Cardiac septum (tissue), 1 donor: ENCODE data around the gene SERINC1. TPM values are rescaled to one million over a fixed set of nuclear protein-coding genes. Genes with fewer than 3 reads are reported as not detected.
A peak's percentile ranks its signal among the peaks of the same experiment; 100 is the strongest.
"Not testable (repeated sequence)": the region's sequence is repeated elsewhere in the genome, so short reads cannot be mapped to it uniquely, and the experiment has no call there.

Experiments
- DNase-seq: peaks from one replicate; pipeline ENCODE4 v3.0.0-alpha.2; 2020; ENCODE audit warnings: low spot score
- intact Hi-C: fragments of 100-400 bp; cut with DNase I; formaldehyde crosslinking; loops from one replicate; pipeline ENCODE4 v1.14.0; 2022
- long read RNA-seq: library from polyadenylated mRNA; unstranded; transcript quantifications from one replicate; pipeline ENCODE4 v2.0.0, GENCODE V29; 2021
- total RNA-seq: library from RNA; stranded (reverse); fragmentation: NEBNext Ultra II Directional; extraction: Animal tissue kit (Norgen Biotek cat#: 25700); gene quantifications from one replicate; pipeline ENCODE4 v1.2.1, GENCODE V29; 2021
- donor health status: DM: no; HTN: no; CAD: no.

SERINC1 gene
- total RNA-seq = 192 TPM
- long read RNA-seq, transcript SERINC1-201 (10 exons, 3,137 nt) = major isoform, 254 of 308 reads
- long read RNA-seq, partial matches to known transcripts = 35 of 308 reads
- long read RNA-seq, other reads (novel, unspliced or antisense) = 19 of 308 reads

DNA sequence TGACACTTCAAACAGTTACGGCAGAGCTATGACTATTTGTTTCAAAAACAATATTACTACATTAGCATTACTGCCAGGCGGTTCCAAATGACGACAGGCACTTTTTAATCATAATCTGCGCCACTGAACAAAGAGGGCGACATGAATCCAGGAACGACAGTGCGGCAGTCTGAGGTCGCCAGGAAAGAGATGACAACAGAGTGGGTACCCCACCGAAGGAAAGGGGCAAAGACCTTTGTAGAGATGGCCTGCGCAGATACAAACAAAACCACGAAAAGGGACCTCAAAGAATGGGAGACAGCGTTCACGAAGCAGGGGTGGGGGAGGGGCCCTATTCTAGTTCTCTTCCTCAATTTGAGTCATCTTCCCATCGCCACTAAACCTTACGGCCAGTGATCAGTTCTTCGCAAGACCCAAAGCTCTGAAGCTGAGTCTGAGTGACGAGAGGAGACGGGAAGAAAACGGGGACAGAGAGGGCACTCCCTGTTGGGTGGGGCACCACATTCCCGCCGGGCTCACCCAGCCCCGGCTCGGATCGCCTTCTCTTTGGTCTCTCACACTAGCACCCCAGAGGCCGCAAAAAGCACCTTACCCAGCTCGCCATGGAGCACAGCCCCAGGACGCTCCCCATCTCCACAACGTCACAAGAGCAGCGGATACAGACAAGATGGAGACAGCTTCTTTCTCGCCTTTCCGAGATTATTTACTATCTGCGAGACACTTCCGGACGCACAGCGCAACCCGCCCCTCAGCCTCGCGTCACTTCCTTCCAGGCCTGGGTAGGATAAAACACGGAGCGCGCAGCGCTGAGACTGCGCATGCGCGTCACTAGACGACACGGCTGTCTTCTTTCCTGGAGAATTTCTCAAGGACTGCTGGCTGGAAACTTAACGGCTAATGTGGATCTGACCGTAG is at the start of gene SERINC1:
Gene SERINC1 (minus strand): TSS at position 701 of the 915 bp plus-strand sequence. CDS start 70 bp downstream, at position 631.
- intact Hi-C loops = loop anchor here (1.0 kb wide), 1 partner anchor 72 kb away; the partner anchor contains the start of gene HSF2
- DNase-seq = peak; percentile 97

DNA sequence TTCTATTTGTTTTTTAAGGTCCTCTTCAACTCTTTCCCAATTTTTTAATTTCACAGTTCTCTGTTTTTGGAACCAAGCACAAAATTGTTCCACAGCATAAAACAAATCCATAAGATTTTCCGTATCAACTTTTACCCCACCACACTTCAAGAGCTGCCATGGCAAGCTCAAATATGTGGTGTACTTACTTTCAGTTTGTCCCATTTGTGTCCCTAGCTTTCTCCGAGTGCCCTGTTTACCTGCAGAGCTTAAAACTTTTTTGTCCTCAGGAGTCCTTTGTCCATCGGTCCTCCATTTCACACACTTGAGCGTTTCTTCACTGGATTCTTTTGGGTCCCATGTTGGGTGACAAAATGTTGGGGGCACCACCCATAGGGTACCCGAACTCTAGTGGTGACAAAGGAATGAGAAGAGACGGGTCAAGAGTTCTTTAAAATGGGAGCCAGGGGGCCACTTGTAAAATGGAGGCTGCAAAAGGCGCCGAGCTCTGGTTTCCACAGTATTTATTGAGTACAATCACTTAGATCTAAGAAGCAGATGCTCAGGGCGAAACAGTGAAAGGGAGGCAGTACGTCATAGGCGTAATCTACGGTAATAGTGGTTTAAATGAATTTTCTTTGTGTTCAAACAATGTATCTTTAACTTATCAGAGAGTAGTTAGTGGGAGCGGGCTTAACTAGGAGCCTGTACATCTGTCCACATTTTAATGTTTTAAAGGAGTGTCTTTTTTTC is 39.8 kb upstream of the SERINC1 start:
- intact Hi-C loops = no loop called here
- no peak for DNase-seq

GRCh38 chr6:122505170-122505569 is 33.6 kb upstream of the SERINC1 start:
- intact Hi-C loops, DNase-seq: not testable (repeated sequence)

DNA sequence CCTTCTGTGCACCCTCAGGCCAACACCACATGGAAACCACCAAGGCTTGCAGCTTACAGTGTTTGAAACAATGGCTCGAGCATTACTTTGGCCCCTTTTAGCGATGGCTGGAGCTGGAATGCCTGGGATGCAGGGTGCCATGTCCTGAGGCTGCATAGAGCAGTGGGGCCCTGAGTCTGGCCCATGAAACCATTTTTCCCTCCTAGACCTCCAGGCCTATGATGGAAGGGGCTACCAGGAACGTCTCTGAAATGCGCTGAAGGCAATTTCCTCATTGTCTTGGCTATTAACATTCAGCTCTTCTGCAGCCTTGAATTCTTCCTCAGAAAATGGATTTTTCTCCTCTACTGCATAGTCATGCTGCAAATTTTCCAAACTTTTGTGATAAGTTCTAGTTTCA is 29.9 kb upstream of the SERINC1 start:
- no peak for DNase-seq
- intact Hi-C loops = no loop called here

DNA sequence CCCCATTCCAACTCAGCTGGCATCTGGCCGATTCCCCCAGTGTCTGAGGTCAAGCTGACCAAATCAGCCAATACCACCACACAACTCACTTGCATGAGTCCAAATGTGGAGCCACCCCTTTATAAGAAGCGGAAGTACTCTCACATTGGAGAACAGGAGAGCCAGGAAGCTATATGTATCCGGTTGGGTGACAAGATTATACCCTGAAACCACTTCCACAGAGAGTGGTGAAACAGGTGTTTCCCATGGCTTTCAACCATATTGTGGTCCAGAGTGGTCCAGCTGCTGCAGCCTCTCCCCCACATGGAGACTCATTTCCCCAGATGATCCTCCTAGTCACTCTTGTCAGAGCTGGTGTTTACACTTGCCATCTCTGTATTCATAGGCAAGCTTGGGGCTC is 24.0 kb upstream of the SERINC1 start:
- no peak for DNase-seq

GRCh38 chr6:122494665-122495272 is 23.2 kb upstream of the SERINC1 start:
- intact Hi-C loops = loop anchor here (5.0 kb wide), 1 partner anchor 38 kb away; no protein-coding TSS in a partner anchor
- DNase-seq = peak; percentile 63

More for the DNA sequence above, 24.0 kb upstream of the SERINC1 start:
- intact Hi-C loops = no loop called here

DNA sequence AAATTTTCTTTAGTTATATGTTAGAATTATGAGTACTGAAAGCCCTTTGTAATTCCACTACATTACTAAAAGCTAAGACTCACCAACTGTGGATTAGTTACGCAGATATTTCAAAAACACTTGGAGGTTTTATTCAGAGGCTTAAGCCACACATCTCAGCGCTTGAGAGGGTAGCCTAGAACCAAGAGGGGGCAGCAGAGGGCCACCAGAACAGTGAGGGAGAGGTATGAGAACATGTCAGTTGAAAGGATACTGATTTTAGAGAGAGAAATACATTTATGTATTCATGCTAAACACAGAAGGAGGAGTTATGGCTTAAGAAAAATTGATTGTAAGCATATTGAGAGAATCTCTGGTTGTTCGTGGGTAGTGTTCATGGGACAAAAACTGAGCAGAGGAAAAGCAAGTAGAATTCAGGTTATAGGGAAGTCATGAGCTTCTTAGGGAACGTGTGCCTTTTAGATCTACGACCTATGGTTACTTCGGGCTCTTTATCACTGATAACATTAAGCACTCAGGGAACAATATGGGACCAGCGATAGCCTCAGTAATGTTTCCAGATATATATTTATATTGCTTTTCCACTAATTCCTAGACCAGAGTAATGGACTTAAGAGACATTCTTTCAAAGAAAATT is 20.4 kb upstream of the SERINC1 start:
- no peak for DNase-seq
- intact Hi-C loops = loop anchor here (5.0 kb wide), 1 partner anchor 40 kb away; no protein-coding TSS in a partner anchor

GRCh38 chr6:122490607-122491006 is 19.0 kb upstream of the SERINC1 start:
- intact Hi-C loops = loop anchor here (5.0 kb wide), 1 partner anchor 42 kb away; no protein-coding TSS in a partner anchor
- DNase-seq = no peak

- intact Hi-C loops = no loop called here
- DNase-seq = no peak
These were observed 13.2 kb upstream of the SERINC1 start for GRCh38 chr6:122484760-122485159.

DNA sequence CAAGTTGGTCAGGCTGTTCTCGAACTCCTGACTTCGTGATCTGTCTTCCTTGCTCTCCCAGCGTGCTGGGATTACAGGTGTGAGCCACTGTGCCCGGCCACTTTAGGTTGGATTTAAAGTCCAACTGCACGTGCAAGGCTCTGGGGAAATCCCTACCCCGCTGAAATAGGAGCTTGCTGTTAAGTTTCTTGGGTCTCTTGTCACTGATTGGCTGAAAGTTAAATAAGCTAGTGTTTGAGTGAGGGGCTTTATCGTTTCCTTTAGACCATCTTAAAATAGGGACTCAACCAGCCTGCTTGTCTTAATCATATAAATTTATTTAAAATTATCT is 11.1 kb upstream of the SERINC1 start:
- intact Hi-C loops = no loop called here
- DNase-seq = no peak

DNA sequence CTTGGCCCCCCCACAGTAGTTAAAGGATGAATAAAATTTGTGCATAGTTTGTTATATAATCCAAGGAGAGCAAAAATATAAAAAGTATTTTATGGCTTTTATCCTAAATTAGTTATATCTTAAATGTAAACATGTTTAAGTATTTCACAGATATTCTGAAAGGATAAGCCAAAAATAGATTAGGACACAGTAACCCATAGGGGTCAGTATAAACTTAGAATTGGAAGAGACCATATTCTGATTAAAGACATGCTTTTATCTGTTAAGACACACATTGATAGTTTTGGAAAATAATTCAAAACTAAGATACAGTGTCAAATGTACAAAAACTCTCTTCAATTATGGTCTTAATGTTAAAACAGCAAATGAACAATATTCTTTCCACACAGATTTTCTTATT is 4.5 kb upstream of the SERINC1 start:
- intact Hi-C loops = no loop called here
- DNase-seq = no peak

DNA sequence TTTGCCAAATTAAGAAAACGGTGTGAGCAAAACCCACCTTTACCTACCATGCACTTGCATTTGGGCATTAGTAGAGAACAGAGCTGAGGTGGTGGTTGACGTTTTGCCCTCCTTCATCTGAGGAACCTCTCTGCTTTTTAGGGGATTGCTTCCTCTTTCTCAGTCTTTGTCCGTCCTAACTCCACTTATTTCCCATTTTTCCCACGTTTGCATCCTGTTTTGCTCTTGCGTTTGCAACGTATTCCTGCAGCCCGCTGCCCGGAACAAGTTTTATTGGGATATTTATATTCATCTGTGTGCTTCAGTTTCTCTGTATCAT is 374 bp upstream of the SERINC1 start:
- intact Hi-C loops = no loop called here
- no peak for DNase-seq

DNA sequence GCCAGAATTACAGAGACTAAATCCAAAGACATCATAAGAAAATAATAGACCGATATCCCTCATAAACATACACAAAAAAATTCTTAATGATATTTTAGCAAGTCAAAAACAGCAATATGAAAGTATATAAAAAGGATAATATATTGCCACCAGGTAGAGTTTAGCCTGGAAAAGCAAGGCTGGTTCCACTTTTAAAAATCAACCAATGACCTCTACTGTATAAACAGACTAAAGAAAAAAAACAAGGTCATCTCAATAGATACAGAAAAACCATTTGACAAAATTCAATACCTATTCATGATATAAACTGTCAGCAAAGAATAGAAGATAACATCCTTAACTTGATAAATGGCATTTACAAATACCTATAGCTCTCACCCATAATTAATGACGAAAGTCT is 9.7 kb downstream of the SERINC1 start:
- DNase-seq = no peak
- intact Hi-C loops = no loop called here

DNA sequence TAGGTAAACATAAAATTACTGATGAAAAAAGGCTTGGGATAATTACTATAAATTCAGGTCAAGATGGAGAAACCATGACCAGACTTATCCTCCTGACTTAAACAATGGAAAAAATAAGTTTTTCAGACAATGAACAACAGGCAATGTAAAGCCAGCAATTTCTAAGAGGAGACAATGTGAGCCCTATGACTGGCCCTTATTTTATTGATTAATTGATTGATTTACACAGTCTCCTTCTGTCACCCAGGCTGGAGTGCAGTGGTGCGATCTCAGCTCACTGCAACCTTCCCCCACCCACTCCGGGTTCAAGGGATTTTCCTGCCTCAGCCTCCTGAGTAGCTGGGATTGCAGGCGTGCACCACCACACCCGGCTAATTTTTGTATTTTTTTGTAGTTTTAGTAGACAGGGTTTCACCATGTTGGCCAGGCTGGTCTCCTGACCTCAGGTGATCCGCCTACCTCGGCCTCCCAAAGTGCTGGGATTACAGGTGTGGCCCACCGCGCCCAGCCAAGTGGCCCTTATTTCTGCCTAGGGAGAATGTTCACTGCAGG is 11.7 kb downstream of the SERINC1 start:
- intact Hi-C loops, DNase-seq: not testable (repeated sequence)

- intact Hi-C loops = no loop called here
- no peak for DNase-seq
These were observed 12.4 kb downstream of the SERINC1 start for GRCh38 chr6:122459240-122459639.

GRCh38 chr6:122458087-122458486 is 13.5 kb downstream of the SERINC1 start:
- intact Hi-C loops = no loop called here
- no peak for DNase-seq

DNA sequence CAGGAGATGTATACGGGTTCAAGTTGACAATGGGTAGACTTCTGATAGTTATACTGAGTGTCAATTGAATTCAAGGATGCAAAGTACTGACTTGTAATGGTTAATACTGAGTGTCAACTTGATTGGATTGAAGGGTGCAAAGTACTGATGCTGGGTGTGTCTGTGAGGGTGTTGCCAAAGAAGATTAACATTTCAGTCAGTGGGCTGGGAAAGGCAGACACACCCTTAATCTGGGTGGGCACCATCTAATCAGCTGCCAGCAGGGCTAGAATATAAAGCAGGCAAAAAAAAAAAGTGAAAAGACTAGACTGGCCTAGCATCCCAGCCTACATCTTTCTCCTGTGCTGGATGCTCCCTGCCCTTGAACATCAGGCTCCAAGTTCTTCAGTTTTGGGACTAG is 16.5 kb downstream of the SERINC1 start:
- DNase-seq, intact Hi-C loops: not testable (repeated sequence)

DNA sequence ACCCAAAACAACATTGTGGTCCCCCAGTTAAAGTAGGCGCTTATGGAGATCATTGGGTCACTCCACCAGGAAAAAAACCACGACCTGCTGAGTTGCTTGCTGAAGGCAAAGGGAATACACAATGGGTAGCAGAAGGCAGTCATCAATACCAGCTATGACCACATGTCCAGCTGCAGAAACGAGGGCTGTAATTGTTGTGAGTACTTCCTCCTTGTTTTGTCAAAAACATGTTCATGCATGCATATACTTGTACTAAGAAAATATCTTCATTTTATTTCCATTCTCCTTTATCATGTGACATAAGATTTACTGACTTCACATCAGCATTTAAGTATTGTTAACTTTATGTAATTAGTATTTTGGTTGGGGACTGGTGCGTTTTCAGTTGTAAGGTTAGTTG is 16.9 kb downstream of the SERINC1 start:
- intact Hi-C loops = no loop called here
- no peak for DNase-seq

DNA sequence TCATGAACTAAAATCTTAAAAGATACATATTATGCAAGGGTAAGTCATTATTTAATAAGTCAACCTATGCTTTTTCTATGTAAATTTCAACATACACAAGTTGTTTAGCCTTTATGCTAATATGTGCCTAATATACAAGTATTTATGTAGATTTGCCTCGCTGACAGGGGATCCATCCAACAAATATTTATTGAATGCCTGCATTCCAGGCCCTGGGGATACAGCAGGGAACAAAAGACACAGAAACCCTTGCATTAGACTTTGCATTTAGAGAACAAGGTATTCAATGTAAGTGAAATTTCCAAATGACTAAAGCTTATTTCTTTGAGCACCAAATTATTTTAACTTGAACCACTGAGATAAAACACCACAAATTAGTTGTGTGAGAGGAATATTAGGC is 19.1 kb downstream of the SERINC1 start:
- intact Hi-C loops = no loop called here
- no peak for DNase-seq
